ENCODE data around the gene CERS5. TPM values are rescaled to one million over a fixed set of nuclear protein-coding genes. Genes with fewer than 3 reads are reported as not detected.

The CERS5 gene
- total RNA-seq, 1 experiment from 2014 or later: 58.1 TPM

Other genes starting within 250 kb of the CERS5 start
- not detected in 2 replicates for gene AQP2, start 216.6 kb downstream of the CERS5 start, total RNA-seq (2022)
- gene AQP5, start 205.5 kb downstream of the CERS5 start, total RNA-seq (2022): not detected in 2 replicates
- not detected in 2 replicates for gene AQP6, start 194.4 kb downstream of the CERS5 start, total RNA-seq (2022)
- gene RACGAP1, start 141.9 kb downstream of the CERS5 start, total RNA-seq (2022): 58.5 and 67.9 TPM in 2 replicates
- gene ASIC1, start 109.8 kb downstream of the CERS5 start, total RNA-seq (2022): 1.3 and 1.7 TPM in 2 replicates
- gene SMARCD1, start 82.0 kb downstream of the CERS5 start, total RNA-seq (2022): 57.4 and 58.7 TPM in 2 replicates
- 0.37 and 0.74 TPM in 2 replicates for gene GPD1, start 63.4 kb downstream of the CERS5 start, total RNA-seq (2022)
- 43.6 and 45.2 TPM in 2 replicates for gene COX14, start 55.1 kb downstream of the CERS5 start, total RNA-seq (2022)
- gene LIMA1, start 116.2 kb upstream of the CERS5 start, total RNA-seq (2022): 65.5 and 86.0 TPM in 2 replicates
- gene FAM186A, start 229.2 kb upstream of the CERS5 start, total RNA-seq (2022): not detected in 2 replicates
- 73.6 and 78.8 TPM in 2 replicates for gene LARP4, start 233.5 kb upstream of the CERS5 start, total RNA-seq (2022)